Naive thymus-derived CD4-positive, alpha-beta T cell (primary cell): ENCODE data around the gene PCDH8. TPM values are rescaled to one million over a fixed set of nuclear protein-coding genes. Genes with fewer than 3 reads are reported as not detected.

Experiments used
- ATAC-seq: fragments of 150-1000 bp; cut with Tn5 transposase; 2 replicates; pipeline ENCODE4 v1.10.0; 2021; ENCODE audit warnings: mild to moderate bottlenecking, moderate library complexity
- CTCF ChIA-PET: fragments of 350-600 bp; sonication (Branson Sonifier 250); formaldehyde crosslinking; loops from one replicate; lab custom pipeline; 2021; ENCODE audit warnings: antibody characterized with exemption; lab: Charles Lee
- POLR2A ChIA-PET: fragments of 350-600 bp; sonication (Branson Sonifier 250); formaldehyde crosslinking; loops from one replicate; lab custom pipeline; 2021; ENCODE audit warnings: antibody characterized with exemption, inconsistent platforms; lab: Charles Lee
- DNase-seq, 9 donors: peaks; one replicate each; pipeline versions ENCODE4 v3.0.0 to v3.0.0-alpha.2; 2020 to 2022; ENCODE audit warnings: mixed read lengths in 1 of 9
- H3K27ac ChIP-seq: one replicate; pipeline ENCODE4 v1.7.0; 2013; ENCODE audit warnings: mild to moderate bottlenecking, low read depth, low read length, moderate library complexity
- H3K27me3 ChIP-seq, 2 donors: one replicate each; pipeline ENCODE4 v1.7.0; 2013; ENCODE audit warnings: low read length in 2 of 2, mild to moderate bottlenecking in 2 of 2, moderate library complexity in 2 of 2; ENCODE audit not compliant: control insufficient read depth in 2 of 2, insufficient read depth in 2 of 2
- H3K36me3 ChIP-seq, 3 experiments: 1 replicate in 2 of 3; 2 replicates in 1 of 3; pipeline ENCODE4 v1.7.0; 2013; ENCODE audit warnings: low read length in 3 of 3, mild to moderate bottlenecking in 3 of 3, moderate library complexity in 1 of 3; ENCODE audit not compliant: insufficient read depth in 3 of 3, control insufficient read depth in 2 of 3
- H3K4me1 ChIP-seq, 2 donors: one replicate each; pipeline ENCODE4 v1.7.0; 2013; ENCODE audit warnings: low read length in 2 of 2, mild to moderate bottlenecking in 2 of 2, moderate library complexity in 1 of 2; ENCODE audit not compliant: control insufficient read depth in 2 of 2, insufficient read depth in 2 of 2
- H3K4me3 ChIP-seq: 2 replicates; pipeline ENCODE4 v1.7.0; 2013; ENCODE audit warnings: mild to moderate bottlenecking, low read length
- H3K9me3 ChIP-seq, 3 experiments: 1 replicate in 2 of 3; 2 replicates in 1 of 3; pipeline ENCODE4 v1.7.0; 2013; ENCODE audit warnings: low read length in 3 of 3; ENCODE audit not compliant: control insufficient read depth in 2 of 3
- H3K27ac Mint-ChIP-seq, 9 donors: one replicate each; pipeline ENCODE4 v1.8.0; 2020 to 2022; ENCODE audit warnings: mixed read lengths in 9 of 9, mild to moderate bottlenecking in 8 of 9, moderate library complexity in 5 of 9, inconsistent platforms in 2 of 9
- H3K27me3 Mint-ChIP-seq, 5 donors: one replicate each; pipeline ENCODE4 v1.8.0; 2021 to 2022; ENCODE audit warnings: mixed read lengths in 5 of 5, mild to moderate bottlenecking in 1 of 5
- H3K36me3 Mint-ChIP-seq, 5 donors: one replicate each; pipeline ENCODE4 v1.8.0; 2020 to 2022; ENCODE audit warnings: mixed read lengths in 5 of 5, mild to moderate bottlenecking in 3 of 5, inconsistent platforms in 1 of 5
- H3K4me1 Mint-ChIP-seq, 7 donors: one replicate each; pipeline ENCODE4 v1.8.0; 2020 to 2022; ENCODE audit warnings: mixed read lengths in 7 of 7, mild to moderate bottlenecking in 3 of 7, inconsistent platforms in 1 of 7
- H3K4me3 Mint-ChIP-seq, 10 donors: one replicate each; pipeline ENCODE4 v1.8.0; 2020 to 2022; ENCODE audit warnings: mild to moderate bottlenecking in 10 of 10, mixed read lengths in 10 of 10, moderate library complexity in 6 of 10, inconsistent platforms in 2 of 10
- H3K9me3 Mint-ChIP-seq, 11 donors: one replicate each; pipeline ENCODE4 v1.8.0; 2020 to 2022; ENCODE audit warnings: mixed read lengths in 11 of 11, mild to moderate bottlenecking in 4 of 11, inconsistent platforms in 1 of 11, moderate library complexity in 1 of 11
- intact Hi-C, 2 donors: fragments of 100-400 bp; cut with micrococcal nuclease; formaldehyde crosslinking; loops; one replicate each; pipeline ENCODE4 v1.15.1; 2023
- polyA plus RNA-seq, 2 donors: library from polyadenylated mRNA; unstranded; fragments of 300-500 nt; fragmentation: Illumina TruSeq; gene quantifications; one replicate each; pipeline ENCODE4 v1.2.3, GENCODE V29; 2021
- total RNA-seq, 6 experiments: library from RNA in 5 of 6; stranded (reverse) in 5 of 6; gene quantifications; 1 replicate in 5 of 6; 2 replicates in 1 of 6; pipeline ENCODE4 v1.2.3 and lab custom pipeline; 2021 to 2026

The PCDH8 gene, protein sequence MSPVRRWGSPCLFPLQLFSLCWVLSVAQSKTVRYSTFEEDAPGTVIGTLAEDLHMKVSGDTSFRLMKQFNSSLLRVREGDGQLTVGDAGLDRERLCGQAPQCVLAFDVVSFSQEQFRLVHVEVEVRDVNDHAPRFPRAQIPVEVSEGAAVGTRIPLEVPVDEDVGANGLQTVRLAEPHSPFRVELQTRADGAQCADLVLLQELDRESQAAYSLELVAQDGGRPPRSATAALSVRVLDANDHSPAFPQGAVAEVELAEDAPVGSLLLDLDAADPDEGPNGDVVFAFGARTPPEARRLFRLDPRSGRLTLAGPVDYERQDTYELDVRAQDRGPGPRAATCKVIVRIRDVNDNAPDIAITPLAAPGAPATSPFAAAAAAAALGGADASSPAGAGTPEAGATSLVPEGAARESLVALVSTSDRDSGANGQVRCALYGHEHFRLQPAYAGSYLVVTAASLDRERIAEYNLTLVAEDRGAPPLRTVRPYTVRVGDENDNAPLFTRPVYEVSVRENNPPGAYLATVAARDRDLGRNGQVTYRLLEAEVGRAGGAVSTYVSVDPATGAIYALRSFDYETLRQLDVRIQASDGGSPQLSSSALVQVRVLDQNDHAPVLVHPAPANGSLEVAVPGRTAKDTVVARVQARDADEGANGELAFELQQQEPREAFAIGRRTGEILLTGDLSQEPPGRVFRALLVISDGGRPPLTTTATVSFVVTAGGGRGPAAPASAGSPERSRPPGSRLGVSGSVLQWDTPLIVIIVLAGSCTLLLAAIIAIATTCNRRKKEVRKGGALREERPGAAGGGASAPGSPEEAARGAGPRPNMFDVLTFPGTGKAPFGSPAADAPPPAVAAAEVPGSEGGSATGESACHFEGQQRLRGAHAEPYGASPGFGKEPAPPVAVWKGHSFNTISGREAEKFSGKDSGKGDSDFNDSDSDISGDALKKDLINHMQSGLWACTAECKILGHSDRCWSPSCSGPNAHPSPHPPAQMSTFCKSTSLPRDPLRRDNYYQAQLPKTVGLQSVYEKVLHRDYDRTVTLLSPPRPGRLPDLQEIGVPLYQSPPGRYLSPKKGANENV
- not detected for total RNA-seq
- not detected for polyA plus RNA-seq
- not detected for total RNA-seq (lab: John Stamatoyannopoulos, UW)

GRCh38 chr13:52848455-52849195 lies at the start of gene PCDH8:
Gene PCDH8 (minus strand): TSS chr13:52848640. CDS start chr13:52848436, 204 bp downstream.
- Mint-ChIP-seq H3K27ac (peak within 1 kb of the TSS in 1 of 9 donors; percentile 75), H3K27me3 (peaks cover 63 to 78% (median 68%) of the 10 kb centered on the region in 5 donors), H3K4me1 (peaks cover 11 to 42% (median 32%) of the 10 kb centered on the region in 7 donors), H3K9me3 (peaks cover 0 to 33% (median 13%) of the 10 kb centered on the region in 11 donors), H3K36me3 (peaks cover 0 to 13% (median 1%) of the 10 kb centered on the region in 5 donors), H3K4me3 (peak within 1 kb of the TSS in 9 of 10 donors; percentile 26 to 77 (median 70))
- H3K4me3 ChIP-seq: no peak within 1 kb of the TSS
- no peak for DNase-seq
- H3K27ac ChIP-seq: no peak within 1 kb of the TSS
- no peaks in the 10 kb centered on the region for H3K36me3 ChIP-seq
- ATAC-seq: no peak
- POLR2A ChIA-PET: no interaction called here
- no peaks in the 10 kb centered on the region for H3K4me1 ChIP-seq
- intact Hi-C loops: no loop called here
- CTCF ChIA-PET: no interaction called here
- H3K9me3 ChIP-seq: no peaks in the 10 kb centered on the region
- H3K27me3 ChIP-seq: peaks cover 4 to 18% of the 10 kb centered on the region in 2 donors

- no peak overlapping the region for H3K4me3 ChIP-seq
- ChIA-PET CTCF (no interaction called here), POLR2A (no interaction called here)
- DNase-seq (no peak), ATAC-seq (no peak)
- Mint-ChIP-seq H3K9me3 (peaks cover 0 to 1% (median 0%) of the 10 kb centered on the region in 11 donors), H3K27me3 (peaks cover 0 to 24% (median 5%) of the 10 kb centered on the region in 5 donors), H3K4me3 (no peak overlapping the region), H3K27ac (no peak overlapping the region), H3K4me1 (peaks cover 0 to 1% (median 0%) of the 10 kb centered on the region in 7 donors), H3K36me3 (no peaks in the 10 kb centered on the region)
- H3K27me3 ChIP-seq: no peaks in the 10 kb centered on the region
- no peaks in the 10 kb centered on the region for H3K4me1 ChIP-seq
- no peaks in the 10 kb centered on the region for H3K36me3 ChIP-seq
- H3K27ac ChIP-seq: no peak overlapping the region
- intact Hi-C loops: no loop called here
- no peaks in the 10 kb centered on the region for H3K9me3 ChIP-seq
Measured at GRCh38 chr13:52896827-52897659, 48.6 kb upstream of the PCDH8 start.

GRCh38 chr13:52894413-52894812 lies 46.0 kb upstream of the PCDH8 start:
- H3K9me3 ChIP-seq: no peaks in the 10 kb centered on the region
- no peaks in the 10 kb centered on the region for H3K36me3 ChIP-seq
- CTCF ChIA-PET: no interaction called here
- ATAC-seq (no peak), DNase-seq (no peak)
- intact Hi-C loops: no loop called here
- Mint-ChIP-seq H3K9me3 (peaks cover 0 to 8% (median 0%) of the 10 kb centered on the region in 11 donors), H3K27ac (no peak overlapping the region), H3K27me3 (peaks cover 0 to 33% (median 11%) of the 10 kb centered on the region in 5 donors), H3K4me1 (peaks cover 0 to 1% (median 0%) of the 10 kb centered on the region in 7 donors), H3K4me3 (no peak overlapping the region), H3K36me3 (no peaks in the 10 kb centered on the region)
- H3K4me3 ChIP-seq: no peak overlapping the region
- POLR2A ChIA-PET: no interaction called here
- H3K4me1 ChIP-seq: no peaks in the 10 kb centered on the region
- H3K27ac ChIP-seq: no peak overlapping the region
- no peaks in the 10 kb centered on the region for H3K27me3 ChIP-seq

DNA sequence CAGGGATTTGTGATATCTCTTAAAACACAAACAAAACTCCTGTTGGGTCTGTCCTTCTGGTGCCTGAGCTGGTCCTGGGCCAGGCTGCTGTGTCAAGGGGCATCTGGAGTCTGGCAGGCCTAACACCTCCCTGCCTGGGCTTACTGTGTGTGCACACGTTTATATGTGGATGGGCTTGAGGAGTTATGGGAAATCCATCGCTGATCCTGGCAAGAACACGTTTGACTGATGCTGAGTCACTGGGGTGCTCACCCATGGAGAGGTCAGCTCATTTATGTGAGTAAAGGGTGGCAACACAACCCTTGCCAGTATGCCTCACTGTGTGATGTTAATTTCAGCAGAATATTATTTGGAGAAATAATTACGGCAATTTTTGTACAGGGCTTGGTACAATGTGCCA lies 44.5 kb upstream of the PCDH8 start:
- H3K27me3 ChIP-seq: no peaks in the 10 kb centered on the region
- ChIA-PET CTCF (no interaction called here), POLR2A (no interaction called here)
- Mint-ChIP-seq H3K27ac (no peak overlapping the region), H3K4me3 (no peak overlapping the region), H3K4me1 (no peaks in the 10 kb centered on the region), H3K9me3 (peaks cover 0 to 8% (median 0%) of the 10 kb centered on the region in 11 donors), H3K27me3 (peaks cover 0 to 42% (median 11%) of the 10 kb centered on the region in 5 donors), H3K36me3 (no peaks in the 10 kb centered on the region)
- DNase-seq: no peak
- no peaks in the 10 kb centered on the region for H3K9me3 ChIP-seq
- no peak overlapping the region for H3K27ac ChIP-seq
- H3K4me3 ChIP-seq: no peak overlapping the region
- intact Hi-C loops: no loop called here
- ATAC-seq: no peak
- no peaks in the 10 kb centered on the region for H3K4me1 ChIP-seq
- H3K36me3 ChIP-seq: no peaks in the 10 kb centered on the region

DNA sequence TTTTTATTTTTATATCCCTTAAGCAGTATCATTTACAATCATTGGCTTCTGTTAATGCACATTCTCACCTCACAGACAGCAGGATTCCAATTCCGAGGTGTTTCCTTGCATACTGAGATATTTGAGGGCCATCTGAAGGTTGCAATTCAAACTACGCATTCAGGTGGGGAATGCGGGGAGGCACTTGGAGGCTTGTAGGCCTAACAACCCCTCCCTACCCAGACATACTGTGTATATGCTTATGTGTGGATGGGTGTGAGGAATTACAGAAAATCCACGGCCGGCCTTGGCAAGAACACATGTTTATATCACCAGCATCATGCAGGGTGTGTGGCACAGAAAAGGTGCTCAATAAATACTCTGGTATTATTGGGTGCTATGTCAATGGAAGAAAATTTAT lies 43.3 kb upstream of the PCDH8 start:
- Histone ChIP-seq H3K4me3 (no peak overlapping the region), H3K27ac (no peak overlapping the region), H3K27me3 (no peaks in the 10 kb centered on the region), H3K36me3 (no peaks in the 10 kb centered on the region), H3K4me1 (no peaks in the 10 kb centered on the region), H3K9me3 (no peaks in the 10 kb centered on the region)
- Mint-ChIP-seq H3K4me1 (no peaks in the 10 kb centered on the region), H3K36me3 (no peaks in the 10 kb centered on the region), H3K27ac (no peak overlapping the region), H3K9me3 (peaks cover 0 to 8% (median 0%) of the 10 kb centered on the region in 11 donors), H3K4me3 (no peak overlapping the region), H3K27me3 (peaks cover 0 to 44% (median 11%) of the 10 kb centered on the region in 5 donors)
- ChIA-PET CTCF (no interaction called here), POLR2A (no interaction called here)
- intact Hi-C loops: no loop called here
- no peak for DNase-seq
- no peak for ATAC-seq
